NT2/D1 (cell line): ENCODE results near the gene ACOX1.

Experiments
- DNase-seq: peaks from one replicate; pipeline ENCODE4 v3.0.0-alpha.2; 2011; ENCODE audit warnings: low read depth, low spot score
- H3K27me3 ChIP-seq: 2 replicates; pipeline ENCODE4 v1.6.0; 2011; ENCODE audit warnings: mild to moderate bottlenecking; ENCODE audit not compliant: insufficient read length, insufficient read depth
- H3K36me3 ChIP-seq: 2 replicates; pipeline ENCODE4 v1.6.1; 2011; ENCODE audit warnings: mild to moderate bottlenecking, low read length, mixed read lengths; ENCODE audit not compliant: insufficient read depth, insufficient read length
- H3K4me1 ChIP-seq: 2 replicates; pipeline ENCODE4 v1.5.1; 2011; ENCODE audit not compliant: insufficient read depth, insufficient read length
- H3K4me3 ChIP-seq: 2 replicates; pipeline ENCODE4 v1.5.1; 2011; ENCODE audit warnings: low read depth; ENCODE audit not compliant: insufficient read length
- H3K9ac ChIP-seq: 2 replicates; pipeline ENCODE4 v1.6.0; 2011; ENCODE audit warnings: low read depth; ENCODE audit not compliant: insufficient read length
- H3K9me3 ChIP-seq: 2 replicates; pipeline ENCODE4 v1.5.1; 2011; ENCODE audit warnings: mild to moderate bottlenecking, low read length; ENCODE audit not compliant: insufficient read depth
- SUZ12 ChIP-seq: IDR thresholded peaks from 2 replicates; pipeline ENCODE4 v1.6.1; 2011; ENCODE audit not compliant: insufficient read length, insufficient read depth; ENCODE audit errors: extremely low read depth
- YY1 ChIP-seq: IDR thresholded peaks from 2 replicates; pipeline ENCODE4 v1.6.1; 2011; ENCODE audit not compliant: insufficient read length, insufficient read depth
- ZNF274 ChIP-seq: IDR thresholded peaks from 2 replicates; pipeline ENCODE4 v1.6.1; 2011; ENCODE audit warnings: mild to moderate bottlenecking, low read depth, low read length

Gene ACOX1

DNA sequence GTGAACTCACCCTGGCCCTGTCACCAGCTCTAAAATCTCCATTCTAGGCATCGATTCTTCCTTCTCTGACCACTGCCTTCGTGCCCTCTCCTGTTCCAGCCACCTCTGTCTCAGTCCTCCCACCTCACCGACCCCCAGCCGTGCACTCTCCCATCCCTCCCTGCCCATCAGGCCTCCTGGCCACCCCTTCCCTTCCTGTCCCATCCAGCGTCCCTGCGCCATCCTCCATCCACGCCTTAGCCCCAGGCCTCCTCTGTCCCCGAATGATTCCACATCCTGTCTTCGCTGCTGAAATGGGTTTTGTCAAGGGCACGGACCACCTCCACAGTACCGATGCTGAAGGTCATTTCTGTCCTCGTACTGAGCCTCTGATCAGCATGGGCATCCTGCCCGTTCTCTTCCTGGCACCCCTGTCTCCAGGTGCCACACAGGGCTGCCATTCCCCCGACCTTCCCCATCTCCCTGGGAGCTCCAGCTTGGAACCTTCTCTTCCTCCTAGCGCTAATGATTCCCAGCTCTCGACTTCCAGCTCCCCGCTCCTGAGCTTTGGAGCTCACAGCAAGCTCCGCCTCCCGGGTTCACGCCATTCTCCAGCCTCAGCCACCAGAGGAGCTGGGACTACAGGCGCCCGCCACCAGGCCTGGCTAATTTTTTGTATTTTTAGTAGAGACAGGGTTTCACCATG lies 84.8 kb downstream of the ACOX1 start:
- Histone ChIP-seq H3K4me3 (no peak overlapping the region), H3K36me3 (peaks cover 79% of the 10 kb centered on the region), H3K4me1 (peaks cover 34% of the 10 kb centered on the region), H3K9me3 (no peaks in the 10 kb centered on the region), H3K27me3 (no peaks in the 10 kb centered on the region), H3K9ac (peak overlapping the region; percentile 64)
- TF ChIP-seq SUZ12 (no peak), YY1 (no peak)
- DNase-seq = no peak

DNA sequence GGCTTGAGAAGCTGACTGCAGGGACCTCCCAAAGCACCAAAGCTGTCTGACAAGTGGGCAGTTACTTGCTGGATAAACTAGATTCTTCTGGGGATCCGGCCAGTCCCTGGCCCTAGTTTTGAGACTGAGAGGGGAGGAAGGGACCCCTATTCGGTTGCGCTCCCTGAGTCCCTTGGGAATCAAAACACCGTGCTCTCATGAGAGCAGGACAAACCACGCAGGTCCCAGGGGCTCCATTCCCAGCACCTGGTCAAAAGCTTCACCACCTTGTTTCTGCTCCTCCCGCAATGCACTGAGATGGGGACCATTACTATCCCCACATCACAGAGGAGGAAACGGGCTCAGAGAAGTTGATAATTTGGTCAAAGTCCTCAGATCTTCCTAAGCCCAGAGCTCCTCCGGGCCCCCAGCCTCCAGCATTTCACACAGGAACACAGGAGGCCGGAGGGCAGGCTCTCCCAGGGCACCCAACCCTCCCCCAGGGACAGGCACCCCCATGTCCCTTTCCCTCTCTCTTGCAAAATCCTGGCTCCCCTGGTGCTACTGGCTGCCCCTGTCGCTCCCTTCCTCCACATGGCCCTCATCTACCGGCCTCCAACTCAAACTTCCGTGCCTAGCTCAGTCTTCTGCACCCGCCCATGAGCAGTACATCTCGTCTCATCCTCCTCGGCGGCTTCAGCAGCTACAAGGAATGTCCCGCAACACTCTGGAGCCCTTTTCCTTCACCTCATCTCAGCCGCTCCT lies 85.5 kb downstream of the ACOX1 start:
- no peak overlapping the region for H3K4me3 ChIP-seq
- H3K27me3 ChIP-seq = no peaks in the 10 kb centered on the region
- DNase-seq = no peak
- H3K4me1 ChIP-seq = peaks cover 33% of the 10 kb centered on the region
- H3K9me3 ChIP-seq = no peaks in the 10 kb centered on the region
- H3K36me3 ChIP-seq = peaks cover 78% of the 10 kb centered on the region
- TF ChIP-seq ZNF274 = no peak
- TF ChIP-seq YY1 = no peak
- no peak for TF ChIP-seq SUZ12
- peak overlapping the region; percentile 64 for H3K9ac ChIP-seq

DNA sequence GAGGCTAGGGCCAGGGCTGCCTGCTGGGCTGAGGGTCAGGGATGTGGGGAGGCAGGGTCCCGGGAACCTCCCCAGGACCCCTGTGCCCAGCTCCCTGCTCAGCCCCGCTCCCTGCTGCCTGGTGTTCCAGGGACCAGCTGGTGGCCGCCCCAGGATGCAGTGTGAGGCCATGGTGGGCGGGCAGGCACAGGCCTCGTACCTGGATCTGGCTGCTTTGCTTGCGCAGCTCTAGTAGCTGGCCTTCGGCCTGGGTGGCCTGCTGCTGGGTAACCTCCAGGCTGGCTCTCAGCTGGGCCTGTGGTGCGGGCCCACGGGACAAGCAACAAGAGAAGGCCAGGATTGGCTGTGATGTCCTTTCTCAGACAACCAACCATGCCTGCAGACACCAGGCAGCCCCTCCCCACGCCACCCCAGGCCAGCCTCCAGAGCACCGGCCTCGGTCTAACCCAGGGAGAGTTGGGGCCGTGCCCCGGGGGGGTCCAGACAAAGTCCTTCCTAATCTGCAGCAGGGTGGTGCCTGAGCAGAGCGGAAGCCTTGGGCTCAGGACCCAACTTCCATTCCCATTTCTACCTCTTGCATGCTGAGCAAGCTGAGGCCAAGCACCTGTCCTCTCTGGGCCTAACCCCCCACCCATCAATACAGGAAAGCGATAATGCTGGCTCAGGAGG lies 86.3 kb downstream of the ACOX1 start:
- no peak for DNase-seq
- H3K9me3 ChIP-seq = no peaks in the 10 kb centered on the region
- TF ChIP-seq SUZ12 (no peak), YY1 (no peak)
- H3K36me3 ChIP-seq = peaks cover 72% of the 10 kb centered on the region
- H3K4me3 ChIP-seq = no peak overlapping the region
- peaks cover 33% of the 10 kb centered on the region for H3K4me1 ChIP-seq
- peak overlapping the region; percentile 63 for H3K9ac ChIP-seq
- H3K27me3 ChIP-seq = no peaks in the 10 kb centered on the region

DNA sequence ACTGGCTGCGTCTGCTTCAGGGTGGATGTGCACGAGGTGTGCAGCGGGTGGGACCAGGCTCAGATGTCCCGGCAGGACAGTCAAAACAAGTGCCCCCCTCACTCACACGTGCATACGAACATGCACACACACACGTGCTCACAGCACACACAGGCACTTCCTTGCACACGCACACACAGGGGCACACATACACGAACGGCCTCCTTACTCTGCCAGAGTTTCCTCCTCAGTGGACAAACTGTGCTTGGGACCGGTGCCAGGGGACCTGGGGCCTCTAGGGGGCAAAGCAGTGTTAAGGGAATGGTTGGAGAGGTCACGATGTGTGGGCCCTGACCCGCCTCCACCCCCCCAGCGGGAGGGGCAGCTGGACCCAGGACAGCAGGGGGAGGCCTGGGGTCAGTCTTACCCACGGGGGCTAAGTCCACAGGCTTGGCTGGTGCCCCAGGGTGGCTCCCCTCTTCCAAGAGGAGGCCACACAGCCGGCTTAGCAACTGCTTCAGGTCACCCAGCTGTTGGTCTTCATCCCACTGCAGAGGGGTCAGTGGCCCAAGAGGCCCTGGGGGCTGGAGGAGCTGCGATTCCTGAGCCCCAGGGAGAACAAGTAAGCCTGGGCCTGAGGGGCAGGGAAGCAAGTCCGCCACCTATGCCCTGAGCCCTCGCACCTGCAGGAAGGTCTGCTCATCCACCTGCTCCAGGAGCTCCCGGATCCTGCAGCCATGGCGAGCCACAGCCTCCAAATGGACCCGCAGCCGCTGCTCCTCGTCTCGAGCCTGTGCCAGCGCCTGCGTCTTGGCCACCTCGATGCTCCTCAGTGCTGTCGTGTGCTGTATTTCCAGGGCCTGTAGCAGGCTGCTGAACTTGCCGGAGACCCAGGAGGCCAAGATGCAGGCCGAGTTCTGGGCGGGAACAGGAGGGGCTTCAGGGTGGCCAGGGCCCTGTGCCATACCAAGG lies 87.1 kb downstream of the ACOX1 start:
- H3K36me3 ChIP-seq = peaks cover 66% of the 10 kb centered on the region
- H3K4me1 ChIP-seq = peaks cover 28% of the 10 kb centered on the region
- DNase-seq = no peak
- TF ChIP-seq YY1 (no peak), ZNF274 (no peak), SUZ12 (no peak)
- no peaks in the 10 kb centered on the region for H3K9me3 ChIP-seq
- no peak overlapping the region for H3K4me3 ChIP-seq
- no peaks in the 10 kb centered on the region for H3K27me3 ChIP-seq
- peak overlapping the region; percentile 63 for H3K9ac ChIP-seq
